A204.1 (cell line): ENCODE measurements around the gene SLC22A4.

Source experiments
- FAIRE-seq: peaks from 2 replicates; lab custom pipeline; 2012; peaks lifted over from hg19 to GRCh38; lab: Jason Lieb, UNC

Gene SLC22A4

GRCh38 chr5:132300577-132301343 is 6.6 kb downstream of the SLC22A4 start:
- FAIRE-seq, result no peak

GRCh38 chr5:132301344-132302271 is 7.4 kb downstream of the SLC22A4 start:
- FAIRE-seq, result no peak

- no peak for FAIRE-seq
Observed at GRCh38 chr5:132302413-132302812, 8.2 kb downstream of the SLC22A4 start.

- FAIRE-seq, result no peak
Observed at GRCh38 chr5:132303589-132303988, 9.4 kb downstream of the SLC22A4 start.

GRCh38 chr5:132305420-132305819 is 11.2 kb downstream of the SLC22A4 start:
- no peak for FAIRE-seq

- FAIRE-seq, result no peak
Observed at GRCh38 chr5:132308701-132309100, 14.5 kb downstream of the SLC22A4 start.

GRCh38 chr5:132309679-132310078 is 15.5 kb downstream of the SLC22A4 start:
- FAIRE-seq, result no peak

GRCh38 chr5:132310141-132310834 is 16.1 kb downstream of the SLC22A4 start:
- no peak for FAIRE-seq

GRCh38 chr5:132313366-132313765 is 19.2 kb downstream of the SLC22A4 start:
- no peak for FAIRE-seq

GRCh38 chr5:132313961-132314432 is 19.8 kb downstream of the SLC22A4 start:
- no peak for FAIRE-seq

GRCh38 chr5:132315529-132316067 is 21.4 kb downstream of the SLC22A4 start:
- FAIRE-seq, result no peak

GRCh38 chr5:132319975-132320374 is 25.8 kb downstream of the SLC22A4 start:
- FAIRE-seq, result no peak

- no peak for FAIRE-seq
Observed at GRCh38 chr5:132321109-132321721, 27.0 kb downstream of the SLC22A4 start.

- FAIRE-seq, result no peak
Observed at GRCh38 chr5:132322266-132322665, 28.1 kb downstream of the SLC22A4 start.

GRCh38 chr5:132323202-132323601 is 29.0 kb downstream of the SLC22A4 start:
- no peak for FAIRE-seq

- FAIRE-seq, result no peak
Observed at GRCh38 chr5:132325691-132326090, 31.5 kb downstream of the SLC22A4 start.

GRCh38 chr5:132327252-132327955 is 33.2 kb downstream of the SLC22A4 start:
- FAIRE-seq, result no peak

GRCh38 chr5:132334812-132335211 is 40.6 kb downstream of the SLC22A4 start:
- no peak for FAIRE-seq

- FAIRE-seq, result no peak
Observed at GRCh38 chr5:132335402-132335801, 41.2 kb downstream of the SLC22A4 start.

GRCh38 chr5:132339502-132339901 is 45.3 kb downstream of the SLC22A4 start:
- FAIRE-seq, result no peak
